GM23338 (cell line): Measurements from ENCODE around the gene NTN1. TPM values are rescaled to one million over a fixed set of nuclear protein-coding genes. Genes with fewer than 3 reads are reported as not detected.

Source experiments
- ATAC-seq: fragments of 200-7000 bp; cut with Tn5 transposase; 3 replicates; pipeline ENCODE4 v1.9.1; 2020
- DNase-seq: peaks from one replicate; pipeline ENCODE4 v3.0.0-alpha.2; 2015; ENCODE audit warnings: low spot score
- H2AFZ ChIP-seq: fragments of 200-600 bp; sonication (generic); 2 replicates; pipeline ENCODE4 v1.8.0; 2016; ENCODE audit warnings: antibody characterized with exemption, mild to moderate bottlenecking, moderate library complexity
- H3F3A ChIP-seq: fragments of 200-600 bp; sonication (generic); replicated peaks from 2 replicates; pipeline ENCODE4 v1.8.0; 2017; ENCODE audit warnings: antibody characterized with exemption, mixed run types, low read depth
- H3K27ac ChIP-seq: fragments of 200-600 bp; sonication (generic); 2 replicates; pipeline ENCODE4 v1.6.1; 2016; ENCODE audit warnings: low read depth
- H3K27me3 ChIP-seq: fragments of 200-600 bp; sonication (generic); 2 replicates; pipeline ENCODE4 v1.8.0; 2016; ENCODE audit warnings: mild to moderate bottlenecking, mixed run types, moderate library complexity; ENCODE audit not compliant: insufficient read depth
- H3K36me3 ChIP-seq: fragments of 200-600 bp; sonication (generic); 2 replicates; pipeline ENCODE4 v1.8.0; 2016; ENCODE audit warnings: mild to moderate bottlenecking; ENCODE audit not compliant: insufficient read depth
- H3K4me1 ChIP-seq: fragments of 200-600 bp; sonication (generic); 2 replicates; pipeline ENCODE4 v1.8.0; 2016; ENCODE audit warnings: mild to moderate bottlenecking, moderate library complexity; ENCODE audit not compliant: insufficient read depth
- H3K4me2 ChIP-seq: fragments of 200-600 bp; sonication (generic); 2 replicates; pipeline ENCODE4 v1.7.1; 2017; ENCODE audit warnings: mixed run types
- H3K4me3 ChIP-seq: fragments of 200-600 bp; sonication (generic); 2 replicates; pipeline ENCODE4 v1.6.1; 2016; ENCODE audit warnings: mixed run types
- H3K79me2 ChIP-seq: fragments of 200-600 bp; sonication (generic); replicated peaks from 2 replicates; pipeline ENCODE4 v1.8.0; 2017; ENCODE audit warnings: mild to moderate bottlenecking; ENCODE audit not compliant: insufficient read depth
- H3K9me2 ChIP-seq: fragments of 200-600 bp; sonication (generic); 2 replicates; pipeline ENCODE4 v1.8.0; 2017; ENCODE audit not compliant: insufficient read depth
- H4K20me1 ChIP-seq: fragments of 200-600 bp; sonication (generic); replicated peaks from 2 replicates; pipeline ENCODE4 v1.8.0; 2017; ENCODE audit warnings: mild to moderate bottlenecking; ENCODE audit not compliant: insufficient read depth
- H3K27ac Mint-ChIP-seq: 2 replicates; pipeline ENCODE4 v1.8.0; 2020; ENCODE audit warnings: inconsistent platforms, mild to moderate bottlenecking, moderate library complexity, mixed read lengths
- H3K27me3 Mint-ChIP-seq: 3 replicates; pipeline ENCODE4 v1.8.0; 2022; ENCODE audit warnings: low read depth, mild to moderate bottlenecking, moderate library complexity, mixed read lengths, inconsistent platforms; ENCODE audit not compliant: insufficient read depth, poor library complexity
- H3K36me3 Mint-ChIP-seq: 3 replicates; pipeline ENCODE4 v1.8.0; 2021; ENCODE audit warnings: low read depth, mild to moderate bottlenecking, inconsistent platforms, moderate library complexity, mixed read lengths
- H3K4me1 Mint-ChIP-seq: 3 replicates; pipeline ENCODE4 v1.8.0; 2020; ENCODE audit warnings: mild to moderate bottlenecking, inconsistent platforms, mixed read lengths
- H3K4me3 Mint-ChIP-seq: 3 replicates; pipeline ENCODE4 v1.8.0; 2021; ENCODE audit warnings: moderate library complexity, mild to moderate bottlenecking, inconsistent platforms, mixed read lengths
- H3K9me3 Mint-ChIP-seq: 3 replicates; pipeline ENCODE4 v1.8.0; 2020; ENCODE audit warnings: moderate library complexity, mild to moderate bottlenecking, inconsistent platforms, mixed read lengths
- CREB1 ChIP-seq: fragments of 250-450 bp; sonication (Bioruptor Pico); IDR thresholded peaks from 2 replicates; pipeline ENCODE4 v1.5.0; 2020; ENCODE audit warnings: low read depth, mild to moderate bottlenecking, moderate library complexity
- CTCF ChIP-seq, 2 experiments: fragments of 200-600 bp in 1 of 2; sonication (generic) in 1 of 2; conservative IDR thresholded peaks; 2 replicates each; pipeline versions ENCODE4 v1.5.1 to v1.6.1; 2016 to 2017; ENCODE audit warnings: antibody characterized with exemption in 2 of 2, low read depth in 2 of 2, mild to moderate bottlenecking in 2 of 2, moderate library complexity in 1 of 2
- ETS1 ChIP-seq: IDR thresholded peaks from 2 replicates; pipeline ENCODE4 v1.6.1; 2016; ENCODE audit warnings: antibody characterized with exemption
- EZH2phosphoT487 ChIP-seq: fragments of 200-600 bp; sonication (generic); IDR thresholded peaks from one replicate; pipeline ENCODE4 v1.8.1; 2018; ENCODE audit warnings: antibody characterized with exemption; ENCODE audit not compliant: unreplicated experiment
- NANOG ChIP-seq: IDR thresholded peaks from 2 replicates; pipeline ENCODE4 v1.6.1; 2016; ENCODE audit warnings: antibody characterized with exemption, borderline replicate concordance
- POLR2AphosphoS5 ChIP-seq: IDR thresholded peaks from 2 replicates; pipeline ENCODE4 v1.6.1; 2016; ENCODE audit warnings: antibody characterized with exemption, low read depth
- STAT1 ChIP-seq: IDR thresholded peaks from one replicate; pipeline ENCODE4 v1.6.1; 2016; ENCODE audit warnings: antibody characterized with exemption; ENCODE audit not compliant: unreplicated experiment
- ZNF114 ChIP-seq: fragments of 250-450 bp; sonication (Bioruptor Pico); IDR thresholded peaks from 2 replicates; pipeline ENCODE4 v1.5.0; 2020; ENCODE audit warnings: mild to moderate bottlenecking, moderate library complexity
- ZNF331 ChIP-seq: fragments of 250-450 bp; sonication (Bioruptor Pico); IDR thresholded peaks from 2 replicates; pipeline ENCODE4 v1.5.0; 2020; ENCODE audit warnings: low read depth, mild to moderate bottlenecking, moderate library complexity
- ZNF462 ChIP-seq: fragments of 250-450 bp; sonication (Bioruptor Pico); IDR thresholded peaks from 2 replicates; pipeline ENCODE4 v1.5.0; 2020; ENCODE audit warnings: mild to moderate bottlenecking, moderate library complexity
- polyA plus RNA-seq: library from polyadenylated mRNA; unstranded; fragments of >200 nt; fragmentation: Nextera tagmentation; extraction: Ambion mirVana; gene quantifications from 2 replicates; pipeline ENCODE4 v1.2.1, GENCODE V29; 2016
- total RNA-seq: library from RNA; depleted of rRNA; stranded (reverse); fragments of >200 nt; shearing (Covaris generic); gene quantifications from 2 replicates; pipeline ENCODE4 v1.2.3, GENCODE V29; 2014

Gene NTN1
- total and polyA plus RNA-seq, 2 experiments from 2014 or later, result 0.57 to 2.6 TPM

- TF ChIP-seq CTCF (conservative IDR thresholded peaks at IDR 0.05; ENCODE audit: low read depth in 2 of 2), result no peak
- no peak for TF ChIP-seq CREB1 (CRISPR knock-in tag)
- no peak for TF ChIP-seq EZH2phosphoT487
- no peak for TF ChIP-seq STAT1
- no peak for TF ChIP-seq ZNF114 (CRISPR knock-in tag)
- no peak for TF ChIP-seq POLR2AphosphoS5
Measured at GRCh38 chr17:9290226-9290613, 268.9 kb downstream of the NTN1 start (continued).

- Mint-ChIP-seq H3K27me3 (peaks cover 5% of the 10 kb centered on the region), H3K9me3 (no peaks in the 10 kb centered on the region), H3K4me3 (no peak overlapping the region), H3K4me1 (peaks cover 5% of the 10 kb centered on the region), H3K27ac (no peak overlapping the region), H3K36me3 (no peaks in the 10 kb centered on the region)
- Histone ChIP-seq H3K4me3 (no peak overlapping the region), H3K9me2 (0 out of 2 replicates have a peak, but pooled peaks cover 5% of the 10 kb centered on the region), H2AFZ (no peak overlapping the region), H3K27ac (no peak overlapping the region), H3K27me3 (no peaks in the 10 kb centered on the region), H3F3A (no peaks in the 10 kb centered on the region), H3K4me2 (no peak overlapping the region), H4K20me1 (no peaks in the 10 kb centered on the region), H3K36me3 (no peaks in the 10 kb centered on the region), H3K4me1 (peaks cover 3% of the 10 kb centered on the region; the same call in 1 of the 2 replicates), H3K79me2 (no peaks in the 10 kb centered on the region)
- no peak for TF ChIP-seq ZNF331
- peak; percentile 71 to 78 for TF ChIP-seq CTCF (conservative IDR thresholded peaks at IDR 0.05; ENCODE audit: low read depth in 2 of 2)
- no peak for TF ChIP-seq ZNF114 (CRISPR knock-in tag)
- TF ChIP-seq ZNF462, result no peak
- TF ChIP-seq STAT1, result no peak
- no peak for TF ChIP-seq NANOG
- no peak for TF ChIP-seq ETS1
- TF ChIP-seq EZH2phosphoT487, result no peak
- peak; percentile 60 for DNase-seq
- peak; percentile 97 for ATAC-seq
Measured at GRCh38 chr17:9291912-9292560, 270.7 kb downstream of the NTN1 start.
